H1 (cell line): Measurements from ENCODE around the gene LECT2. TPM values are rescaled to one million over a fixed set of nuclear protein-coding genes. Genes with fewer than 3 reads are reported as not detected.

ENCODE experiments used
- CBX8 ChIP-seq: fragments of 300-800, 300-1000 bp; sonication (generic); IDR thresholded peaks from 2 replicates; pipeline ENCODE4 v1.7.1; 2016; ENCODE audit warnings: low read depth, low read length, borderline replicate concordance
- CREB1 ChIP-seq: IDR thresholded peaks from 2 replicates; pipeline ENCODE4 v1.6.1; 2012; ENCODE audit warnings: inconsistent platforms
- CTBP2 ChIP-seq: IDR thresholded peaks from 2 replicates; pipeline ENCODE4 v1.7.0; 2011; ENCODE audit warnings: borderline replicate concordance, mild to moderate bottlenecking, moderate library complexity, mixed read lengths, low read length; ENCODE audit not compliant: insufficient read depth, insufficient read length
- EP300 ChIP-seq, 2 experiments: IDR thresholded peaks; 1 replicate in 1 of 2; 2 replicates in 1 of 2; pipeline ENCODE4 v1.6.1; 2011 to 2012; ENCODE audit warnings: low read depth in 2 of 2, low read length in 2 of 2, mild to moderate bottlenecking in 2 of 2, borderline replicate concordance in 1 of 2, inconsistent platforms in 1 of 2, moderate library complexity in 1 of 2
- EZH2 ChIP-seq: fragments of 200-600 bp; sonication (generic); IDR thresholded peaks from 2 replicates; pipeline ENCODE4 v1.7.1; 2012; ENCODE audit warnings: low read depth, mild to moderate bottlenecking, moderate library complexity, low read length, inconsistent platforms; ENCODE audit not compliant: severe bottlenecking
- HDAC2 ChIP-seq, 2 experiments: fragments of 300-600 bp in 1 of 2; sonication (generic) in 1 of 2; IDR thresholded peaks; 2 replicates each; pipeline ENCODE4 v1.6.1; 2011 to 2012; ENCODE audit warnings: low read depth in 2 of 2, low read length in 2 of 2, mild to moderate bottlenecking in 2 of 2, moderate library complexity in 2 of 2, borderline replicate concordance in 1 of 2, inconsistent platforms in 1 of 2
- KDM4A ChIP-seq: IDR thresholded peaks from one replicate; pipeline ENCODE4 v1.7.1; 2012; ENCODE audit warnings: low read depth, mild to moderate bottlenecking, moderate library complexity, low read length, inconsistent platforms; ENCODE audit not compliant: severe bottlenecking
- PHF8 ChIP-seq: fragments of 200-600 bp; sonication (generic); conservative IDR thresholded peaks from 2 replicates; pipeline ENCODE4 v1.7.1; 2012; ENCODE audit warnings: low read depth, mild to moderate bottlenecking, inconsistent platforms, low read length, moderate library complexity
- SP4 ChIP-seq: IDR thresholded peaks from 2 replicates; pipeline ENCODE4 v1.6.1; 2012; ENCODE audit warnings: low read length, inconsistent platforms
- TEAD4 ChIP-seq: IDR thresholded peaks from 2 replicates; pipeline ENCODE4 v1.6.1; 2012; ENCODE audit warnings: low read depth, low read length, inconsistent platforms, mixed read lengths
- polyA plus RNA-seq, 7 experiments: library from polyadenylated mRNA; depleted of rRNA in 3 of 7; stranded (reverse) in 5 of 7; unstranded in 2 of 7; fragments of >200 nt in 5 of 7; fragments of 200-250 nt in 2 of 7; gene quantifications; 1 replicate in 5 of 7; 2 replicates in 1 of 7; 4 replicates in 1 of 7; pipeline versions ENCODE4 v1.2.1 to v1.2.3, GENCODE V29; 2011 to 2013; ENCODE audit warnings: missing spikeins in 2 of 7, mixed read lengths in 2 of 7
- total RNA-seq: library from RNA; stranded (reverse); fragmentation: NEBNext Ultra II Directional; extraction: Animal tissue kit (Norgen Biotek cat#: 25700); gene quantifications from 2 replicates; pipeline ENCODE4 v1.2.1, GENCODE V29; 2021
- TF ChIP-seq, protein P1 (sequence below): fragments of 300-600 bp; sonication (generic); IDR thresholded peaks from 2 replicates; pipeline ENCODE4 v1.7.1; 2012; ENCODE audit warnings: low read length, moderate library complexity, mild to moderate bottlenecking, inconsistent platforms; ENCODE audit not compliant: insufficient replicate concordance

The LECT2 gene
- total and polyA plus RNA-seq, 2 of the 8 experiments (the other 6 are each of a cell fraction or from before 2014, with no cell fraction given): not detected

DNA sequence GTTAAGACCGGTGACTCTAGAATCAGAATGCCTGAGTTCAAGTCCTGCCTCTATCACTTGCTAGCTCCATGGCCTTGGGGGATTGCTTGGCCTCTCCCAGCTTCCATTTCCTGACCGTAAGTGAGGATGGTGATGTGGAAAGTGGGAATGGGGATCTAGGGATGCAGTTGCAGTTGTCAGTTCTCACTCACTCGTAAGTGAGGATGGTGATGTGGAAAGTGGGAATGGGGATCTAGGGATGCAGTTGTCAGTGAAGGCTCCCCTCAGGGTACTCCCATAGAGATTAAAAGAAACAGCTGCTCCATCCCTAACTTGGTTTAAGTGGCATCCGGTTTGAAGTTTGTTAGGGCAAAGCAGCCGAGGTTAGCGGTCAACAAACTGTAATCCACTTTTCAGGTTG is 56.1 kb downstream of the LECT2 start (continued):
- TF ChIP-seq, protein P1, sequence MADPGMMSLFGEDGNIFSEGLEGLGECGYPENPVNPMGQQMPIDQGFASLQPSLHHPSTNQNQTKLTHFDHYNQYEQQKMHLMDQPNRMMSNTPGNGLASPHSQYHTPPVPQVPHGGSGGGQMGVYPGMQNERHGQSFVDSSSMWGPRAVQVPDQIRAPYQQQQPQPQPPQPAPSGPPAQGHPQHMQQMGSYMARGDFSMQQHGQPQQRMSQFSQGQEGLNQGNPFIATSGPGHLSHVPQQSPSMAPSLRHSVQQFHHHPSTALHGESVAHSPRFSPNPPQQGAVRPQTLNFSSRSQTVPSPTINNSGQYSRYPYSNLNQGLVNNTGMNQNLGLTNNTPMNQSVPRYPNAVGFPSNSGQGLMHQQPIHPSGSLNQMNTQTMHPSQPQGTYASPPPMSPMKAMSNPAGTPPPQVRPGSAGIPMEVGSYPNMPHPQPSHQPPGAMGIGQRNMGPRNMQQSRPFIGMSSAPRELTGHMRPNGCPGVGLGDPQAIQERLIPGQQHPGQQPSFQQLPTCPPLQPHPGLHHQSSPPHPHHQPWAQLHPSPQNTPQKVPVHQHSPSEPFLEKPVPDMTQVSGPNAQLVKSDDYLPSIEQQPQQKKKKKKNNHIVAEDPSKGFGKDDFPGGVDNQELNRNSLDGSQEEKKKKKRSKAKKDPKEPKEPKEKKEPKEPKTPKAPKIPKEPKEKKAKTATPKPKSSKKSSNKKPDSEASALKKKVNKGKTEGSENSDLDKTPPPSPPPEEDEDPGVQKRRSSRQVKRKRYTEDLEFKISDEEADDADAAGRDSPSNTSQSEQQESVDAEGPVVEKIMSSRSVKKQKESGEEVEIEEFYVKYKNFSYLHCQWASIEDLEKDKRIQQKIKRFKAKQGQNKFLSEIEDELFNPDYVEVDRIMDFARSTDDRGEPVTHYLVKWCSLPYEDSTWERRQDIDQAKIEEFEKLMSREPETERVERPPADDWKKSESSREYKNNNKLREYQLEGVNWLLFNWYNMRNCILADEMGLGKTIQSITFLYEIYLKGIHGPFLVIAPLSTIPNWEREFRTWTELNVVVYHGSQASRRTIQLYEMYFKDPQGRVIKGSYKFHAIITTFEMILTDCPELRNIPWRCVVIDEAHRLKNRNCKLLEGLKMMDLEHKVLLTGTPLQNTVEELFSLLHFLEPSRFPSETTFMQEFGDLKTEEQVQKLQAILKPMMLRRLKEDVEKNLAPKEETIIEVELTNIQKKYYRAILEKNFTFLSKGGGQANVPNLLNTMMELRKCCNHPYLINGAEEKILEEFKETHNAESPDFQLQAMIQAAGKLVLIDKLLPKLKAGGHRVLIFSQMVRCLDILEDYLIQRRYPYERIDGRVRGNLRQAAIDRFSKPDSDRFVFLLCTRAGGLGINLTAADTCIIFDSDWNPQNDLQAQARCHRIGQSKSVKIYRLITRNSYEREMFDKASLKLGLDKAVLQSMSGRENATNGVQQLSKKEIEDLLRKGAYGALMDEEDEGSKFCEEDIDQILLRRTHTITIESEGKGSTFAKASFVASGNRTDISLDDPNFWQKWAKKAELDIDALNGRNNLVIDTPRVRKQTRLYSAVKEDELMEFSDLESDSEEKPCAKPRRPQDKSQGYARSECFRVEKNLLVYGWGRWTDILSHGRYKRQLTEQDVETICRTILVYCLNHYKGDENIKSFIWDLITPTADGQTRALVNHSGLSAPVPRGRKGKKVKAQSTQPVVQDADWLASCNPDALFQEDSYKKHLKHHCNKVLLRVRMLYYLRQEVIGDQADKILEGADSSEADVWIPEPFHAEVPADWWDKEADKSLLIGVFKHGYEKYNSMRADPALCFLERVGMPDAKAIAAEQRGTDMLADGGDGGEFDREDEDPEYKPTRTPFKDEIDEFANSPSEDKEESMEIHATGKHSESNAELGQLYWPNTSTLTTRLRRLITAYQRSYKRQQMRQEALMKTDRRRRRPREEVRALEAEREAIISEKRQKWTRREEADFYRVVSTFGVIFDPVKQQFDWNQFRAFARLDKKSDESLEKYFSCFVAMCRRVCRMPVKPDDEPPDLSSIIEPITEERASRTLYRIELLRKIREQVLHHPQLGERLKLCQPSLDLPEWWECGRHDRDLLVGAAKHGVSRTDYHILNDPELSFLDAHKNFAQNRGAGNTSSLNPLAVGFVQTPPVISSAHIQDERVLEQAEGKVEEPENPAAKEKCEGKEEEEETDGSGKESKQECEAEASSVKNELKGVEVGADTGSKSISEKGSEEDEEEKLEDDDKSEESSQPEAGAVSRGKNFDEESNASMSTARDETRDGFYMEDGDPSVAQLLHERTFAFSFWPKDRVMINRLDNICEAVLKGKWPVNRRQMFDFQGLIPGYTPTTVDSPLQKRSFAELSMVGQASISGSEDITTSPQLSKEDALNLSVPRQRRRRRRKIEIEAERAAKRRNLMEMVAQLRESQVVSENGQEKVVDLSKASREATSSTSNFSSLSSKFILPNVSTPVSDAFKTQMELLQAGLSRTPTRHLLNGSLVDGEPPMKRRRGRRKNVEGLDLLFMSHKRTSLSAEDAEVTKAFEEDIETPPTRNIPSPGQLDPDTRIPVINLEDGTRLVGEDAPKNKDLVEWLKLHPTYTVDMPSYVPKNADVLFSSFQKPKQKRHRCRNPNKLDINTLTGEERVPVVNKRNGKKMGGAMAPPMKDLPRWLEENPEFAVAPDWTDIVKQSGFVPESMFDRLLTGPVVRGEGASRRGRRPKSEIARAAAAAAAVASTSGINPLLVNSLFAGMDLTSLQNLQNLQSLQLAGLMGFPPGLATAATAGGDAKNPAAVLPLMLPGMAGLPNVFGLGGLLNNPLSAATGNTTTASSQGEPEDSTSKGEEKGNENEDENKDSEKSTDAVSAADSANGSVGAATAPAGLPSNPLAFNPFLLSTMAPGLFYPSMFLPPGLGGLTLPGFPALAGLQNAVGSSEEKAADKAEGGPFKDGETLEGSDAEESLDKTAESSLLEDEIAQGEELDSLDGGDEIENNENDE: no peak
- TF ChIP-seq PHF8 (no peak), KDM4A (no peak), CTBP2 (no peak), EP300 (IDR thresholded peaks at IDR 0.05; ENCODE audit: borderline replicate concordance in 1 of 2, low read depth in 2 of 2, low read length in 2 of 2) (no peak), SP4 (no peak), CREB1 (no peak), EZH2 (no peak), CBX8 (no peak), TEAD4 (no peak), HDAC2 (IDR thresholded peaks at IDR 0.05; ENCODE audit: borderline replicate concordance in 1 of 2, low read depth in 2 of 2, low read length in 2 of 2) (no peak)
